ENCODE results near the gene ATP9A. TPM values are rescaled to one million over a fixed set of nuclear protein-coding genes. Genes with fewer than 3 reads are reported as not detected.
"Not testable (repeated sequence)": the region's sequence is repeated elsewhere in the genome, so short reads cannot be mapped to it uniquely, and the experiment has no call there.

ATP9A gene
- total RNA-seq, 1 donor from 2014 or later: 35.8 TPM

DNA sequence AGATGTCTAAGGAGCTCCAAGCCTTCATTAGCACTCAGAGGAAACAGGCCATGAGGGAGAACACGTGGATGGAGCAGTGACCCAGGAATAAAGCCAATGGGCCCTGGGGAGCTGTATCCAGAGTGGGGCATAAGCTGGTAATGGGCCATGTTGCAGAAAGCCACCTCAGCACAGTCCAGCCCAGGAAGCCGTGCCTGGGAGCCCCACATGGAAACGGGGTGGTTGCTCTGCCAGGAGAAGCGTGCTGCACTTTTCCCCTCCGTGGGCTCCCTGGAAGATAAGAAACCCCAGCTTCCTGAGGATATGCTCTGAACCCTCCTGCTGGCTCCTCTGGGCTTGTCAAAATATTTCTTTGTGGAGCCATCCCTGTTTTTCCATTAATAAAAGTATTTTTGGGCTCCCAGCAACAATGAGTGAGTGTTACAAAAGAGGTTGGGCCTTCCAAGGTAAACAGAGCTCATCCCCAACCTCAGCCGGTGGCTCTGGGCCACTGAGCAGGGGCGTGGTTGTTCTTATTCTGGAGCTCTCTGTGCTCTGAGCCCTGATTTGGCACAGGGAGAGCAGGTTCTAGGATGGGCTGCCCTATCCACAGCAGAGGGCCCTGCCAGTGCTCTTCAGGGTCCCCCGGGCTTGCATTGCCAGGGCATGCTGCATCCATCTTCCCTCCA lies 194.5 kb downstream of the ATP9A start:
- Histone ChIP-seq H3K9me3 (no peaks in the 10 kb centered on the region), H3K4me1 (no peaks in the 10 kb centered on the region), H3K27me3 (no peaks in the 10 kb centered on the region), H3K36me3 (no peaks in the 10 kb centered on the region), H3K27ac (no peak overlapping the region), H3K4me3 (no peak overlapping the region)
- no peak for DNase-seq (ENCODE audit: extremely low spot score in 2 of 2)
- intact Hi-C loops (cut with DNase I): loop anchor here (10.0 kb wide), 1 partner anchor 109 kb away; no protein-coding TSS in a partner anchor
- TF ChIP-seq, protein P1, sequence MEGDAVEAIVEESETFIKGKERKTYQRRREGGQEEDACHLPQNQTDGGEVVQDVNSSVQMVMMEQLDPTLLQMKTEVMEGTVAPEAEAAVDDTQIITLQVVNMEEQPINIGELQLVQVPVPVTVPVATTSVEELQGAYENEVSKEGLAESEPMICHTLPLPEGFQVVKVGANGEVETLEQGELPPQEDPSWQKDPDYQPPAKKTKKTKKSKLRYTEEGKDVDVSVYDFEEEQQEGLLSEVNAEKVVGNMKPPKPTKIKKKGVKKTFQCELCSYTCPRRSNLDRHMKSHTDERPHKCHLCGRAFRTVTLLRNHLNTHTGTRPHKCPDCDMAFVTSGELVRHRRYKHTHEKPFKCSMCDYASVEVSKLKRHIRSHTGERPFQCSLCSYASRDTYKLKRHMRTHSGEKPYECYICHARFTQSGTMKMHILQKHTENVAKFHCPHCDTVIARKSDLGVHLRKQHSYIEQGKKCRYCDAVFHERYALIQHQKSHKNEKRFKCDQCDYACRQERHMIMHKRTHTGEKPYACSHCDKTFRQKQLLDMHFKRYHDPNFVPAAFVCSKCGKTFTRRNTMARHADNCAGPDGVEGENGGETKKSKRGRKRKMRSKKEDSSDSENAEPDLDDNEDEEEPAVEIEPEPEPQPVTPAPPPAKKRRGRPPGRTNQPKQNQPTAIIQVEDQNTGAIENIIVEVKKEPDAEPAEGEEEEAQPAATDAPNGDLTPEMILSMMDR (IDR thresholded peaks at IDR 0.05): no peak
- TF ChIP-seq POLR2A (IDR thresholded peaks at IDR 0.05) (no peak), POLR2AphosphoS5 (IDR thresholded peaks at IDR 0.05; ENCODE audit: insufficient read depth in 1 of 2, low read depth in 1 of 2) (no peak)

DNA sequence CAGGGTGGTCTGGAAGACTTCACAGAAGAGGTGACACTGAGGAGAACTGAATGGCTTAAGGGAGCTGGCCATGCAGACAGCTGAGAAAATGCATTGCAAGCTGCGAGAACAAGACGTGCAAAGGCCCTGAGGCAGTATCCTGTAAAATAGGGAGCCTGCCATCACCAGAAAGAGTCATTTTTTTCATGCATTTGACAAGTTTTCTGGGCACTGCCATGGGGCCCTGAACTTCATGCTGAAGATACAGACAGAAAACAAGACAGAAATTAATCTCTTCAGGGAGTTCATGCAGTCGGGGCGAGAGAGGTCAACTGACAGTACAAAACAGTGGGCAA lies 196.8 kb downstream of the ATP9A start:
- H3K4me1 ChIP-seq: no peaks in the 10 kb centered on the region
- H3K9me3 ChIP-seq: no peaks in the 10 kb centered on the region
- TF ChIP-seq POLR2A (IDR thresholded peaks at IDR 0.05) (no peak), POLR2AphosphoS5 (IDR thresholded peaks at IDR 0.05; ENCODE audit: insufficient read depth in 1 of 2, low read depth in 1 of 2) (no peak)
- TF ChIP-seq, protein P1 (IDR thresholded peaks at IDR 0.05): no peak
- no peak overlapping the region for H3K27ac ChIP-seq
- no peaks in the 10 kb centered on the region for H3K36me3 ChIP-seq
- no peaks in the 10 kb centered on the region for H3K27me3 ChIP-seq
- intact Hi-C loops (cut with DNase I): loop anchor here (10.0 kb wide), 1 partner anchor 107 kb away; no protein-coding TSS in a partner anchor
- no peak for DNase-seq (ENCODE audit: extremely low spot score in 2 of 2)
- H3K4me3 ChIP-seq: no peak overlapping the region

DNA sequence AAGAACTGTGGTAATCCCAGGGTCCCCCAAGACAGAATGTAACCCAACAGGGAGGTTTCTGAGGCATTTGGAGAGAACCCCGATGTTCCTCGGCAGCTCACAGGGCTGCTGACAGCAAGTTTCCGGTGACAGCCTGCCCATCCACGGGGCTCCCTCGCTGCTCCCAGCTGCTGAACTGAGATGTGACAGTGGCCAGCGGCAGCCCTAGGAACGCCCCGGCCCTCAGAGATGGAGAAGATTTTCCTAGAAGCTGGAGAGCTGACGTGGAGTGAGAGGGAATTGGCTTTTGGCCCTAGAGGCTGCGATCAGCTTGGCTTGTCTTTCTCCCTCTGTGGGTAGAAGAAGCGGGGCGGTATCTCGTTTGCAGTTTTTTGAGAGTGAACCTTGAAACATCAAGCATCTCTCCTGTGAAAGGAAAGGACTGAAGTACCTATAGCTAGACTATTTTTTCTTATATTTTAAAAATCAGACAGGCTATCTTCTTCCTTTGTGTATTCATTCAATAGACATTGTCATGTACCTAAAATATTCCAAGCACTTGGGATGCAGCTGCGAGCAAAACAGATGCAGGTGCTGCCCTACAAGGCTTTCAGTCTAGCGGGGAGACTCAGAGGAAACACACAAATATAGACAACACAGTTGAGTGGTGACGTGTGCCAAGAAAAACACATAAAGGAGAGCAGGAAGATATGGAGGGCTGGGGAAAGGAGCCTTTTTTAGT lies 197.3 kb downstream of the ATP9A start:
- intact Hi-C loops (cut with DNase I): loop anchor here (10.0 kb wide), 1 partner anchor 106 kb away; no protein-coding TSS in a partner anchor
- TF ChIP-seq, protein P1 (IDR thresholded peaks at IDR 0.05): no peak
- TF ChIP-seq POLR2A (IDR thresholded peaks at IDR 0.05): no peak
- TF ChIP-seq POLR2AphosphoS5 (IDR thresholded peaks at IDR 0.05; ENCODE audit: insufficient read depth in 1 of 2, low read depth in 1 of 2): no peak
- Histone ChIP-seq H3K27me3 (no peaks in the 10 kb centered on the region), H3K4me1 (peaks cover 4% of the 10 kb centered on the region), H3K9me3 (no peaks in the 10 kb centered on the region), H3K36me3 (no peaks in the 10 kb centered on the region), H3K4me3 (peak overlapping the region in 1 of 2 donors; percentile 14), H3K27ac (no peak overlapping the region)
- DNase-seq (ENCODE audit: extremely low spot score in 2 of 2): no peak

DNA sequence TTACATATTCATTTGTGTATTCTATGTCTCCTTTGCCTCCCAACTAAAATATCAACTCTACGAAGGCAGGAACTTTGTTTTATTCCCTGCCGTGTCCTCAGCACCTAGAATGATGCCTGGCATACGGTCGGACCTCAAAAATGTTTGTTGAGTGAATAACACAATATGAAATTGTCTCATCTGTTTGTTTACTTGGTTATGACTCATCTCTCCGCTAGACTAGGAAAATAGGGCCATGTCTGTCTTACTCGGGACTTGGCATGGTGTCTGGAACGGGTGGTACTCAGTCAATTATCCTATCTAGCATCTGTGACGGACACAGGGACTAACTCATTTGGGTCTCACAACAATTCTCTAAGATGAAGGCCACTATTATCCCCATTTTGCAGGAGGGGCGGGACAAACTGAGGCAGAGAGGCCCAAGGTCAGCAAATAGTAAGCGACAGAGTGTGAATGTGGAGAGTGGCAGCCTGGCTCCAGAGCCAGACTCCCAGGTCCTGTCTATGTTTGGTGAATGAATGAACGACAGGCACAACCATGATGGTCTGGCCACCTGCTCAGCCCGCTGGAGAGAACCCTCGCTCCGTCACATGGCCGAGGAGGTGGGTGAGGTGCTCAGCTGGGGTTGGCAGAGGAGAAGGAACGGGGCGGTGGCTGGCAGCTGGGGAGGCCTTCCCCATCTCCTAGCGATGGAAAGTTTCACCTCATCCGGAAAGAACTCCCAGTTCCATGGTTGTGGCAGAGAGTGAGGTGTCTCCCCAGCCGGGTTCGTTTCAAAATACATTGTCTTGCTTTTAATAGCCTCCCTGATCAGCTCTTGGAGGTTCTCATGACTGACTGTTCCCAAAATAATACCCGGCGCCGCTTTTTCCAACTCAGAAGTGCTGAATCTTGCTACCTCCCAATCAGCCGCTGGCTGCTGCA lies 198.1 kb downstream of the ATP9A start:
- H3K4me1 ChIP-seq: peaks cover 13% of the 10 kb centered on the region
- H3K4me3 ChIP-seq: peak overlapping the region in 1 of 2 donors; percentile 14
- DNase-seq (ENCODE audit: extremely low spot score in 2 of 2): no peak
- H3K36me3 ChIP-seq: no peaks in the 10 kb centered on the region
- intact Hi-C loops (cut with DNase I): loop anchor here (10.0 kb wide), 1 partner anchor 105 kb away; no protein-coding TSS in a partner anchor
- no peaks in the 10 kb centered on the region for H3K9me3 ChIP-seq
- no peaks in the 10 kb centered on the region for H3K27me3 ChIP-seq
- H3K27ac ChIP-seq: no peak overlapping the region
- TF ChIP-seq, protein P1 (IDR thresholded peaks at IDR 0.05): no peak
- no peak for TF ChIP-seq POLR2A (IDR thresholded peaks at IDR 0.05)
- no peak for TF ChIP-seq POLR2AphosphoS5 (IDR thresholded peaks at IDR 0.05; ENCODE audit: insufficient read depth in 1 of 2, low read depth in 1 of 2)

DNA sequence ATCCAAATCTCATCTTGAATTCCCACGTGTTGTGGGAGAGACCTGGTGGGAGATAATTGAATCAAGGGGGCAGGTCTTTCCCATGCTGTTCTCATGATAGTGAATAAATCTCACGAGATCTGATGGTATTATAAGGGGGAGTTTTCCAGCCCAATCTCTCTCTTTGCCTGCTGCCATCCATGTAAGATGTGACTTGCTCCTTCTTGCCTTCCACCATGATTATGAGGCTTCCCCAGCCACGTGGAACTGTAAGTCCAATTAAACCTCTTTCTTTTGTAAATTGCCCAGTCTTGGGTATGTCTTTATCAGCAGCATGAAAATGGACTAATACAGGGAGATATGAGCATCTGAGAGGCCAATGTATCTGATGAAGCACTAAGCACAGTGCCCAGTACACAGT lies 199.7 kb downstream of the ATP9A start:
- H3K4me3 ChIP-seq; DNase-seq (ENCODE audit: extremely low spot score in 2 of 2); H3K36me3 ChIP-seq; H3K27ac ChIP-seq; intact Hi-C loops (cut with DNase I); H3K9me3 ChIP-seq; H3K27me3 ChIP-seq: not testable (repeated sequence)
- peaks cover 19% of the 10 kb centered on the region for H3K4me1 ChIP-seq
